Gastrocnemius medialis (tissue), 4 donors: ENCODE data around the gene FBRSL1. TPM values are rescaled to one million over a fixed set of nuclear protein-coding genes. Genes with fewer than 3 reads are reported as not detected.

Experiments
- ATAC-seq, 2 donors: fragments of 150-250 bp; one replicate each; pipeline ENCODE4 v1.9.1; 2016
- DNase-seq, 2 donors: peaks; one replicate each; pipeline ENCODE4 v3.0.0-alpha.2; 2019
- H3K27ac ChIP-seq, 4 donors: fragments of 200-600 bp; sonication (generic); 1 replicate in 1 of 4; 2 replicates in 3 of 4; pipeline ENCODE4 v1.5.1; 2016 to 2018; ENCODE audit warnings: mild to moderate bottlenecking in 2 of 4, moderate library complexity in 1 of 4
- H3K27me3 ChIP-seq, 3 donors: fragments of 200-600 bp; sonication (generic) in 2 of 3; 1 replicate in 1 of 3; 2 replicates in 2 of 3; pipeline versions ENCODE4 v1.5.1 to v1.6.0; 2016 to 2019; ENCODE audit warnings: mild to moderate bottlenecking in 1 of 3, moderate library complexity in 1 of 3
- H3K36me3 ChIP-seq, 2 donors: fragments of 200-600 bp; sonication (generic) in 1 of 2; one replicate each; pipeline ENCODE4 v1.5.1; 2017 to 2018
- H3K4me1 ChIP-seq, 2 donors: fragments of 200-600 bp; sonication (generic) in 1 of 2; one replicate each; pipeline ENCODE4 v1.5.1; 2016 to 2017; ENCODE audit warnings: mild to moderate bottlenecking in 2 of 2
- H3K4me3 ChIP-seq, 4 donors: fragments of 200-600 bp; sonication (generic) in 3 of 4; 1 replicate in 1 of 4; 2 replicates in 3 of 4; pipeline ENCODE4 v1.5.1; 2016 to 2019; ENCODE audit warnings: mild to moderate bottlenecking in 2 of 4
- H3K9me3 ChIP-seq, 3 donors: fragments of 200-600 bp; sonication (generic) in 2 of 3; 1 replicate in 1 of 3; 2 replicates in 2 of 3; pipeline ENCODE4 v1.5.1; 2016 to 2019
- POLR2A ChIP-seq, 2 donors: fragments of 450-650 bp; IDR thresholded peaks; one replicate each; pipeline ENCODE4 v1.6.1; 2017; ENCODE audit warnings: antibody characterized with exemption in 2 of 2, mild to moderate bottlenecking in 2 of 2, moderate library complexity in 2 of 2
- in situ Hi-C, 4 donors: fragments of 200-750 bp; cut with MboI; loops; one replicate each; pipeline versions ENCODE4 v1.15.0 to v1.8.0; 2017; ENCODE audit warnings: low sequenced_read_pairs in 4 of 4
- intact Hi-C: fragments of 100-400 bp; cut with DNase I; formaldehyde crosslinking; loops from one replicate; pipeline ENCODE4 v1.15.1; 2023; ENCODE audit warnings: low total_unique reads
- total RNA-seq, 4 donors: library from RNA; depleted of rRNA; stranded (reverse); fragments of >200 nt; gene quantifications; one replicate each; pipeline versions ENCODE4 v1.1.0 to v1.2.3, GENCODE V29; 2016
- TF ChIP-seq, protein P1 (sequence below), 5 experiments: fragments of 450-650 bp in 3 of 5; fragments of 200-600 bp in 2 of 5; sonication (generic) in 2 of 5; IDR thresholded peaks in 4 of 5; conservative IDR thresholded peaks in 1 of 5; 1 replicate in 4 of 5; 2 replicates in 1 of 5; pipeline ENCODE4 v1.5.1; 2016 to 2019; ENCODE audit warnings: antibody characterized with exemption in 5 of 5, mild to moderate bottlenecking in 3 of 5, moderate library complexity in 3 of 5

Gene FBRSL1
- total RNA-seq, 4 donors from 2014 or later, result 8.4 to 29.4 (median 22.8) TPM

- peak overlapping the region; percentile 55 to 72 (median 66) for H3K27ac ChIP-seq
- in situ Hi-C loops, result no loop called here
These were observed 3.7 kb downstream of the FBRSL1 start for GRCh38 chr12:132493482-132494178.

GRCh38 chr12:132494294-132495164 is 4.6 kb downstream of the FBRSL1 start:
- no peak overlapping the region for H3K4me3 ChIP-seq
- intact Hi-C loops (loop anchor here (5.0 kb wide), 1 partner anchor 352 kb away; the partner anchor contains the start of genes DDX51 and NOC4L), in situ Hi-C loops (no loop called here)
- DNase-seq, result no peak
- ATAC-seq, result no peak
- peak overlapping the region; percentile 55 to 72 (median 66) for H3K27ac ChIP-seq
- H3K27me3 ChIP-seq, result no peaks in the 10 kb centered on the region
- H3K4me1 ChIP-seq, result peaks cover 74 to 87% of the 10 kb centered on the region in 2 donors
- H3K9me3 ChIP-seq, result no peaks in the 10 kb centered on the region
- H3K36me3 ChIP-seq, result no peaks in the 10 kb centered on the region
- TF ChIP-seq, protein P1, sequence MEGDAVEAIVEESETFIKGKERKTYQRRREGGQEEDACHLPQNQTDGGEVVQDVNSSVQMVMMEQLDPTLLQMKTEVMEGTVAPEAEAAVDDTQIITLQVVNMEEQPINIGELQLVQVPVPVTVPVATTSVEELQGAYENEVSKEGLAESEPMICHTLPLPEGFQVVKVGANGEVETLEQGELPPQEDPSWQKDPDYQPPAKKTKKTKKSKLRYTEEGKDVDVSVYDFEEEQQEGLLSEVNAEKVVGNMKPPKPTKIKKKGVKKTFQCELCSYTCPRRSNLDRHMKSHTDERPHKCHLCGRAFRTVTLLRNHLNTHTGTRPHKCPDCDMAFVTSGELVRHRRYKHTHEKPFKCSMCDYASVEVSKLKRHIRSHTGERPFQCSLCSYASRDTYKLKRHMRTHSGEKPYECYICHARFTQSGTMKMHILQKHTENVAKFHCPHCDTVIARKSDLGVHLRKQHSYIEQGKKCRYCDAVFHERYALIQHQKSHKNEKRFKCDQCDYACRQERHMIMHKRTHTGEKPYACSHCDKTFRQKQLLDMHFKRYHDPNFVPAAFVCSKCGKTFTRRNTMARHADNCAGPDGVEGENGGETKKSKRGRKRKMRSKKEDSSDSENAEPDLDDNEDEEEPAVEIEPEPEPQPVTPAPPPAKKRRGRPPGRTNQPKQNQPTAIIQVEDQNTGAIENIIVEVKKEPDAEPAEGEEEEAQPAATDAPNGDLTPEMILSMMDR (IDR thresholded peaks at IDR 0.05 in 4 of 5, conservative IDR thresholded peaks at IDR 0.05 in 1 of 5), result no peak
- no peak for TF ChIP-seq POLR2A (IDR thresholded peaks at IDR 0.05)

More at GRCh38 chr12:132493482-132494178, 3.7 kb downstream of the FBRSL1 start:
- no peaks in the 10 kb centered on the region for H3K36me3 ChIP-seq
- DNase-seq, result no peak
- no peak overlapping the region for H3K4me3 ChIP-seq
- no peaks in the 10 kb centered on the region for H3K27me3 ChIP-seq
- H3K9me3 ChIP-seq, result no peaks in the 10 kb centered on the region
- peaks cover 65 to 78% of the 10 kb centered on the region in 2 donors for H3K4me1 ChIP-seq
- intact Hi-C loops, result loop anchor here (5.0 kb wide), 1 partner anchor 351 kb away; the partner anchor contains the start of genes DDX51 and NOC4L
- no peak for TF ChIP-seq POLR2A (IDR thresholded peaks at IDR 0.05)
- TF ChIP-seq, protein P1 (IDR thresholded peaks at IDR 0.05 in 4 of 5, conservative IDR thresholded peaks at IDR 0.05 in 1 of 5), result no peak
- ATAC-seq, result no peak

DNA sequence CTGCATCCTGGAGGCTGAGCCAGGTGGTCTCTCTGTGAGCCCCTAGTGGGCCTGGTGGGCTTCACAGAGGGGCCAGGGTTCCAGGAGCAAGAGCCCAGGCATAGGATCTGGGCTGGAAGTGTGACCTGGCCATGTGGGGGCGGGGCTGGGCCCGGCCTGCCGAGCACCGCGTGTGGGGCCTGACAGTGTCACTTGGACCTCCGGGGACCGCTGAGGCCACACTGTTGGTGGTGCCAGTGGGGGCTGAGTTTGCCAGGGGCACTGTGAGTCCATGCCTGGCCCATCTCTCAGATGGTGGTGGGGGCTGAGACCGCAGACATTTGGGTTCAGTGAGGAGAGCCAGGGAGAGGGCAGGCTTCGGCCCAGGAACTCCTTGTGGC is 5.2 kb downstream of the FBRSL1 start:
- Histone ChIP-seq H3K4me1 (peaks cover 80 to 93% of the 10 kb centered on the region in 2 donors), H3K9me3 (no peaks in the 10 kb centered on the region), H3K36me3 (no peaks in the 10 kb centered on the region), H3K27ac (peak overlapping the region; percentile 55 to 72 (median 66)), H3K4me3 (no peak overlapping the region), H3K27me3 (no peaks in the 10 kb centered on the region)
- intact Hi-C loops (no loop called here), in situ Hi-C loops (no loop called here)
- DNase-seq (no peak), ATAC-seq (no peak)
- TF ChIP-seq, protein P1 (IDR thresholded peaks at IDR 0.05 in 4 of 5, conservative IDR thresholded peaks at IDR 0.05 in 1 of 5), result no peak
- no peak for TF ChIP-seq POLR2A (IDR thresholded peaks at IDR 0.05)

DNA sequence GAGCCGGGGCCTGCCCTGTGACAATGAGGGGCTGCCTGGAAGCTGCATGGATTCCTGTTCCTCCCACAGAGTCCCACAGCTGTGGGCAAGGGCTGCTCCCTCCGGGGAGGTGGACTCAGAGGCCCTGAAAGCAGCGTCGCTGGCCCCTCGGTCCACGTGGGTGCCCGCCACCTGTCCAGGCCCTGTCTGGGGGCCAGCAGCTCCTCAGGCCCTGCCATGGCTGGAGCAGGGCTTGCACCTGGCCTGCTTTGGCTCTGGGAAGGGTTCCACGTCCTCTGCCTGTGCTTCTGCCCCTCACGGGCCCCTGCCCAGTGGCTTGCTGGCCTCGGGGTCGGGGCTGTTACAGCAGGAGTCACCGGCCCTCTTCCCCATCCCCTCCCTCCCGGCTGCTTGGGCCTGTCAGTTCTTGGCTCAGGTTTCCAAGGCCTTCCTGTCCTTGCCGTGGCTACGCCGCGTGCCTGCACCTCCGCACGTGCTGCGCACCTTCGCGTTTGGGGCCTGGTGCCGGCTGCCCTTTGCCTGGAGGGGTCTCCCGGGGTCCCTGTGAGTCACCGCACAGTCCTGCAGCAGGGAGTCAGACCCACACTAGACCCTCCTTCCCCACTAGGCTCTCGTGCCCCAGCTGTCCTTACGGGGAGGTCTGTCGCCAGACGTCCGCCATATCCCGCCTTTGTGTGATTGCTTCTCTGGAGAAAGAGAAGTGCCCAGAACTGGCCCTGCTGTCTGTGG is 5.8 kb downstream of the FBRSL1 start:
- TF ChIP-seq POLR2A (IDR thresholded peaks at IDR 0.05), result no peak
- TF ChIP-seq, protein P1 (IDR thresholded peaks at IDR 0.05 in 4 of 5, conservative IDR thresholded peaks at IDR 0.05 in 1 of 5), result no peak
- peak overlapping the region; percentile 55 to 72 (median 66) for H3K27ac ChIP-seq
- in situ Hi-C loops, result no loop called here

More for the DNA sequence above, 5.8 kb downstream of the FBRSL1 start:
- no peaks in the 10 kb centered on the region for H3K27me3 ChIP-seq
- no peaks in the 10 kb centered on the region for H3K9me3 ChIP-seq
- no peak overlapping the region for H3K4me3 ChIP-seq
- intact Hi-C loops, result no loop called here
- DNase-seq (peak in 1 of 2 donors; percentile 52), ATAC-seq (peak in 1 of 2 donors; percentile 43)
- peaks cover 86 to 98% of the 10 kb centered on the region in 2 donors for H3K4me1 ChIP-seq
- H3K36me3 ChIP-seq, result no peaks in the 10 kb centered on the region
